ENCODE measurements around the gene NLRP9. TPM values are rescaled to one million over a fixed set of nuclear protein-coding genes. Genes with fewer than 3 reads are reported as not detected.

NLRP9 gene
- total and polyA plus RNA-seq, 2 donors (not counting 1 experiment from before 2014, with no cell fraction given) = not detected

DNA sequence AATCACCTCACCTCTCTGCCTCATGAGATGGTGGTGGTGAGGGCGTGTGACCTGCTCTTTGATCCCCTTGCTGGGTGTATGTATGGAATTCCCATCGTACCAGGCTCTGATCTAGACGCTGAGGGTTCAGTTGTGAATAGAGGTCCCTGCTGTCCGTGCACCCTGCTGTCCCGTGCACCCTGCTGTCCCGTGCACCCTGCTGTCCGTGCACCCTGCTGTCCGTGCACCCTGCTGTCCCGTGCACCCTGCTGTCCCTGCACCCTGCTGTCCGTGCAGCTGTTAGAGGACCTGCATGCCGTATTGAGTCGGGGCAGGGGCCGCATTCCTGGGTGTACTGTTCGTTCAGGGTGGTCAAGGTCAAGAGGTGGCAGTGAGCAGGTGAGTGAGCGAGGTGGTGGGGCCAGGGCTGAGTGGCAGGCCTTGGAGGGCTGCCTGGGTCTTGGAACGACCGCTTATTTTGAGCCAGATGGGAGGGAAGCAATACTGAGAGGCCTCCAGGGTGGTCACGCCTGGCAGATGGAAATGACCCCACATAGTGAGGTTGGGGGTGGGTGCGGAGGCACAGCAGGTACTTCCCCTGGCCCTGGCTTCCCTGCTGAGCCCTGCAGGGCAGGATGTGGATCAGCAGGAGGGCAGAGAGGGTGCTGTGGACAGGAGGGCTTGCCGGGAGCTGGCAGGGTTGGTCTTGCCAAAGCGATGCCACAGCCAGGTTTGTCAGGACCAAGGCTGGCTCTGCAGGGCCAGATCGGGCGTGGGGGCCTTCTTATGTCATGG lies 67.7 kb downstream of the NLRP9 start:
- Histone ChIP-seq H3K9ac (ENCODE audit: insufficient read depth, low read length) (no peak overlapping the region), H3K79me2 (ENCODE audit: control insufficient read depth, insufficient read depth, low read length) (peaks cover 73% of the 10 kb centered on the region), H3K27ac (ENCODE audit: insufficient read depth, low read length) (no peak overlapping the region), H4K20me1 (ENCODE audit: control insufficient read depth, extremely low read depth, insufficient read depth, low read length) (peaks cover 4% of the 10 kb centered on the region), H3K4me3 (replicated peaks in 1 of 4; ENCODE audit: control extremely low read depth in 1 of 4, insufficient read depth in 1 of 4, low read depth in 3 of 4, low read length in 4 of 4) (no peak overlapping the region), H2AFZ (ENCODE audit: low read length) (no peak overlapping the region), H3K9me3 (ENCODE audit: control insufficient read depth, insufficient read depth, low read depth, low read length) (no peaks in the 10 kb centered on the region), H3K36me3 (ENCODE audit: control insufficient read depth, insufficient read depth, low read length) (peaks cover 42% of the 10 kb centered on the region), H3K4me2 (ENCODE audit: extremely low read depth, insufficient read depth, low read length) (no peak overlapping the region), H3K27me3 (ENCODE audit: control insufficient read depth, insufficient read depth, low read length) (no peaks in the 10 kb centered on the region), H3K4me1 (ENCODE audit: control insufficient read depth, extremely low read depth, insufficient read depth, low read length) (no peaks in the 10 kb centered on the region)
- DNase-seq (ENCODE audit: low read depth in 2 of 2) = no peak
- no peak for TF ChIP-seq EZH2 (IDR thresholded peaks at IDR 0.05; ENCODE audit: low read length, missing control alignments)
- TF ChIP-seq, protein P1, sequence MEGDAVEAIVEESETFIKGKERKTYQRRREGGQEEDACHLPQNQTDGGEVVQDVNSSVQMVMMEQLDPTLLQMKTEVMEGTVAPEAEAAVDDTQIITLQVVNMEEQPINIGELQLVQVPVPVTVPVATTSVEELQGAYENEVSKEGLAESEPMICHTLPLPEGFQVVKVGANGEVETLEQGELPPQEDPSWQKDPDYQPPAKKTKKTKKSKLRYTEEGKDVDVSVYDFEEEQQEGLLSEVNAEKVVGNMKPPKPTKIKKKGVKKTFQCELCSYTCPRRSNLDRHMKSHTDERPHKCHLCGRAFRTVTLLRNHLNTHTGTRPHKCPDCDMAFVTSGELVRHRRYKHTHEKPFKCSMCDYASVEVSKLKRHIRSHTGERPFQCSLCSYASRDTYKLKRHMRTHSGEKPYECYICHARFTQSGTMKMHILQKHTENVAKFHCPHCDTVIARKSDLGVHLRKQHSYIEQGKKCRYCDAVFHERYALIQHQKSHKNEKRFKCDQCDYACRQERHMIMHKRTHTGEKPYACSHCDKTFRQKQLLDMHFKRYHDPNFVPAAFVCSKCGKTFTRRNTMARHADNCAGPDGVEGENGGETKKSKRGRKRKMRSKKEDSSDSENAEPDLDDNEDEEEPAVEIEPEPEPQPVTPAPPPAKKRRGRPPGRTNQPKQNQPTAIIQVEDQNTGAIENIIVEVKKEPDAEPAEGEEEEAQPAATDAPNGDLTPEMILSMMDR (conservative IDR thresholded peaks at IDR 0.05 in 1 of 2, IDR thresholded peaks at IDR 0.05 in 1 of 2; ENCODE audit: low read depth in 1 of 2, low read length in 2 of 2) = no peak

- Histone ChIP-seq H3K9me3 (ENCODE audit: control insufficient read depth, insufficient read depth, low read depth, low read length) (no peaks in the 10 kb centered on the region), H3K4me3 (replicated peaks in 1 of 4; ENCODE audit: control extremely low read depth in 1 of 4, insufficient read depth in 1 of 4, low read depth in 3 of 4, low read length in 4 of 4) (no peak overlapping the region), H3K27me3 (ENCODE audit: control insufficient read depth, insufficient read depth, low read length) (no peaks in the 10 kb centered on the region), H3K36me3 (ENCODE audit: control insufficient read depth, insufficient read depth, low read length) (peaks cover 45% of the 10 kb centered on the region), H4K20me1 (ENCODE audit: control insufficient read depth, extremely low read depth, insufficient read depth, low read length) (peaks cover 4% of the 10 kb centered on the region), H3K9ac (ENCODE audit: insufficient read depth, low read length) (no peak overlapping the region), H3K27ac (ENCODE audit: insufficient read depth, low read length) (no peak overlapping the region), H3K4me1 (ENCODE audit: control insufficient read depth, extremely low read depth, insufficient read depth, low read length) (no peaks in the 10 kb centered on the region), H3K4me2 (ENCODE audit: extremely low read depth, insufficient read depth, low read length) (no peak overlapping the region), H2AFZ (ENCODE audit: low read length) (no peak overlapping the region), H3K79me2 (ENCODE audit: control insufficient read depth, insufficient read depth, low read length) (peaks cover 73% of the 10 kb centered on the region)
- no peak for DNase-seq (ENCODE audit: low read depth in 2 of 2)
- no peak for TF ChIP-seq EZH2 (IDR thresholded peaks at IDR 0.05; ENCODE audit: low read length, missing control alignments)
- TF ChIP-seq, protein P1 (conservative IDR thresholded peaks at IDR 0.05 in 1 of 2, IDR thresholded peaks at IDR 0.05 in 1 of 2; ENCODE audit: low read depth in 1 of 2, low read length in 2 of 2) = no peak
Measured at GRCh38 chr19:55669418-55670279, 68.6 kb downstream of the NLRP9 start.

GRCh38 chr19:55668603-55669348 lies 69.4 kb downstream of the NLRP9 start:
- DNase-seq (ENCODE audit: low read depth in 2 of 2) = no peak
- H3K4me1 ChIP-seq (ENCODE audit: control insufficient read depth, extremely low read depth, insufficient read depth, low read length) = no peaks in the 10 kb centered on the region
- H3K27me3 ChIP-seq (ENCODE audit: control insufficient read depth, insufficient read depth, low read length) = no peaks in the 10 kb centered on the region
- H3K9ac ChIP-seq (ENCODE audit: insufficient read depth, low read length) = no peak overlapping the region
- H3K79me2 ChIP-seq (ENCODE audit: control insufficient read depth, insufficient read depth, low read length) = peaks cover 80% of the 10 kb centered on the region
- H4K20me1 ChIP-seq (ENCODE audit: control insufficient read depth, extremely low read depth, insufficient read depth, low read length) = peaks cover 4% of the 10 kb centered on the region
- peaks cover 49% of the 10 kb centered on the region for H3K36me3 ChIP-seq (ENCODE audit: control insufficient read depth, insufficient read depth, low read length)
- H3K4me3 ChIP-seq (replicated peaks in 1 of 4; ENCODE audit: control extremely low read depth in 1 of 4, insufficient read depth in 1 of 4, low read depth in 3 of 4, low read length in 4 of 4) = no peak overlapping the region
- H3K27ac ChIP-seq (ENCODE audit: insufficient read depth, low read length) = no peak overlapping the region
- no peak overlapping the region for H3K4me2 ChIP-seq (ENCODE audit: extremely low read depth, insufficient read depth, low read length)
- no peaks in the 10 kb centered on the region for H3K9me3 ChIP-seq (ENCODE audit: control insufficient read depth, insufficient read depth, low read depth, low read length)
- no peak overlapping the region for H2AFZ ChIP-seq (ENCODE audit: low read length)
- TF ChIP-seq, protein P1 (conservative IDR thresholded peaks at IDR 0.05 in 1 of 2, IDR thresholded peaks at IDR 0.05 in 1 of 2; ENCODE audit: low read depth in 1 of 2, low read length in 2 of 2) = no peak
- TF ChIP-seq EZH2 (IDR thresholded peaks at IDR 0.05; ENCODE audit: low read length, missing control alignments) = no peak

Data from fibroblast of lung (primary cell).